Body of pancreas (tissue), 4 donors: Measurements from ENCODE around the gene DYRK2.

Experiments
- CTCF ChIP-seq, 7 experiments: fragments of 450-650 bp in 4 of 7; fragments of 200-600 bp in 3 of 7; sonication (generic) in 3 of 7; IDR thresholded peaks; one replicate each; pipeline ENCODE4 v1.5.1; 2016 to 2019; ENCODE audit warnings: antibody characterized with exemption in 7 of 7
- POLR2A ChIP-seq, 3 donors: fragments of 450-650 bp; IDR thresholded peaks; one replicate each; pipeline ENCODE4 v1.6.1; 2016; ENCODE audit warnings: antibody characterized with exemption in 3 of 3, mild to moderate bottlenecking in 2 of 3

- TF ChIP-seq CTCF (IDR thresholded peaks at IDR 0.05) (no peak), POLR2A (IDR thresholded peaks at IDR 0.05) (no peak)
These were observed 10.7 kb downstream of the DYRK2 start for GRCh38 chr12:67659292-67659691.
